NCI-H2227 (cell line): ENCODE measurements around the gene KCNC4.

Source experiments
- DNase-seq: peaks from one replicate; lab custom pipeline; 2025; ENCODE audit not compliant: unreplicated experiment; lab: John Stamatoyannopoulos, UW

Gene KCNC4

DNA sequence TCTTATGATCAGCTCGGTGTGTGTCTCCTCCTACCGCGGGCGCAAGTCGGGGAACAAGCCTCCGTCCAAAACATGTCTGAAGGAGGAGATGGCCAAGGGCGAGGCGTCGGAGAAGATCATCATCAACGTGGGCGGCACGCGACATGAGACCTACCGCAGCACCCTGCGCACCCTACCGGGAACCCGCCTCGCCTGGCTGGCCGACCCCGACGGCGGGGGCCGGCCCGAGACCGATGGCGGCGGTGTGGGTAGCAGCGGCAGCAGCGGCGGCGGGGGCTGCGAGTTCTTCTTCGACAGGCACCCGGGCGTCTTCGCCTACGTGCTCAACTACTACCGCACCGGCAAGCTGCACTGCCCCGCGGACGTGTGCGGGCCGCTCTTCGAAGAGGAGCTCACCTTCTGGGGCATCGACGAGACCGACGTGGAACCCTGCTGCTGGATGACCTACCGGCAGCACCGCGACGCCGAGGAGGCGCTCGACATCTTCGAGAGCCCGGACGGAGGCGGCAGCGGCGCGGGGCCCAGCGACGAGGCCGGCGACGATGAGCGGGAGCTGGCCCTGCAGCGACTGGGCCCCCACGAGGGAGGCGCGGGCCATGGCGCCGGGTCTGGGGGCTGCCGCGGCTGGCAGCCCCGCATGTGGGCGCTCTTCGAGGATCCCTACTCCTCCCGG lies 1.5 kb downstream of the KCNC4 start:
- DNase-seq: peak; percentile 55

DNA sequence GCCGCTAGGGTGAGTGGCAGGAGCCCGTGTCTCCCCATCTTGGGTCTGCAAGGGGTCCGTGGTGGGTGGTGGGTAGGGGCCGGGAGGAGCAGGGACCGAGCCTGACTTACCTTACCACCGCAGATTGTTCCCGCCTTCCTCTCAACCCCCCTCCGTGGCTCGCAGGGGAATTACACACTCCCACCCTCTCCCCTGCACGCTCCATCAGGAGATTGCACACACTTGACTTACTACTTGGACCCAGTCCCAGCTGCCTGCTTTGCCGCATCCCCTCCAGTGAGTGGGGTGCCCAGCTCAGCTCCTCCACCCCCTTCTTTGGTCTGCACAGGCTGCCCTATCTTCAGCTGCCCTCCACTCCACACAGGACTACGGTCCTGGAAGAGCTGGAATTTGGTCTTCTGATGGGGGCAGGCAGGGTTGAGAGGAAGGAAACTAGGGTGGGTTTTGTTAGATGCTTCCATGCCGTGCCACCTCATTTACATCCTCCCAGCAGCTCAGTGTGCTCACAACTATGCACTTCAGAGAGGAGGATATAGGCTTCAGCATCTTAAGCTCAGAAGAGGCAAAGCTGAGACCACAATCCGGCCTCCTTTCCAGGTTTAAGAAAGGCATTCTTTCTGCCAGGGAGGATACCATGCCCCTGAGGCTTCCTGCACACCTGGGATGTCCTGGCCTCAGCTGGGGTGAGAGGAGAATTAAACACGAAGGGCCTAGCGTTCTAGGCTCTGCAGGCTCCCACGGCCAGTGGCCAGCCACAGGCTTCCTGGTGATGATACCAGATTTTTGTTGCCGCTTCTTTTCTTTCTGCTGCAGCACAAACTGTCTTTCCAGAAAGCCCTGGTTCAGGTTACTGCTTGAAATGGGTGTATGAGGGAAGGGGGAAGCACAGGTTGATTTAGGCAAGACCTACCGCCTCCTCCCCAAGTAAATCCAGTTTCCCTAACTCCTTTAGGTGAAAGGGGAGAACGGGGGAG lies 2.3 kb downstream of the KCNC4 start:
- peak; percentile 51 for DNase-seq

DNA sequence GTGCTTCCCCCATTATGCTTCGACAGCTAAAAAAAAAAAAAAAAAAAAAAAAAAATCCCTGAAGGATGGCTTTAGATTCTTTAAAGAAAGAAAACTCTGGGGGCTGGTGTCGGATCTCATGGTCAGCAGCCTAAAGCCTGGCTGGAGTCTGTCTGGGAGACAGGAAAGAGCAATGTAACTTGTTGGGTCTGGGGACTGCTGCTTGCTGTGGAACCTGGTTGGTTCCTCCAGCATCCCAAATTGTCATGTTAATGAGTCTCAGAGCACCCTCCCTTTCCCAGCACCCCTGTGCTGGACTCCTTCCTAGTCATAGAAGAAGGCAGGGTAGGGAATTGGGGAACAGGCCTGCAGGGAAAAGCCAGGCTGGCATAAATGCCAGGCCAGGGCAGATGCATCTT lies 3.0 kb downstream of the KCNC4 start:
- no peak for DNase-seq

DNA sequence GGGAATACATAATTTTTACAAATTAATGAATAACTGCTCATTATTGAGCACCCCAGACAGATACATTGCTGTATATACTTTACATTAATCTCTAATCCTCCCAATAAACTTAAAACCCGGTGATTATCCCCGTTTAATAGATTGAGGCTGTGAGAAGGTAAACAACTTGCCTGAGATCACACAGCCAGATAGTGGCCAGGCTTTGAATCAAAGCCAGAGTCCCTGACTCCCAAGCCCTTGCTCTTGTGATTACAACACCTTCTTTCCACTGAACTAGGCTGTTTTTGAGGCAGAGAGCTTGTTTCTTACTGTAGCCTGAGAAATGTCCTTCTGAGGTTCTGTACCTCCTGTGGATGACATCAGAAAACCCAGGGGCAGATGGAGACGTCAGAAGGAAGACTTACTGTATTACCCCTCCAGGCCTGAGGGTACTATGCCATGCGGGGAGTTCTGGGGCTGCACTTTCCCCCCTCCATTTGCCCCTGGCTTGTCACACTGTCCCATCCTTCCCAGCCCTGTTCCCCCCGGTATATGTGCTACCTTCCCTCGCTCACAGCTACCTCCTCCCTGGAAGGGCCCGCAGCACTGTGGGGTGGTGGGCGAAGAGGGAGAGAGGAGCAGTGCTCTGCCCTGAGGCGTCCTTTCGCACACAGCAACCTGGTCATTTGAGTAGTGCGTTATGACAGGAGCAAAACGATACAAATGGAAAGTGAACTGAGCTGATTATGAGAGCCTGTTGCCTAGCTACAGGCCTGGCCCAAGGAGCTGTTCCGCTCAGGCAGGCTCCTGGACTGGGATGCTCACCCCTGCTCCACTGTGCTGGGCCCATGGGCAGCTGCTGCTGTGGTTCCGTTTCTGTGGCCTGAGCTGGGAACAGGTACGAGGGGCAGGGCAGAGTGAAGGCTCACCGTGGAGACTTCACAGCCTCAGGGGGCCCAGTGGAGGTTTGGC lies 4.6 kb downstream of the KCNC4 start:
- DNase-seq: no peak

DNA sequence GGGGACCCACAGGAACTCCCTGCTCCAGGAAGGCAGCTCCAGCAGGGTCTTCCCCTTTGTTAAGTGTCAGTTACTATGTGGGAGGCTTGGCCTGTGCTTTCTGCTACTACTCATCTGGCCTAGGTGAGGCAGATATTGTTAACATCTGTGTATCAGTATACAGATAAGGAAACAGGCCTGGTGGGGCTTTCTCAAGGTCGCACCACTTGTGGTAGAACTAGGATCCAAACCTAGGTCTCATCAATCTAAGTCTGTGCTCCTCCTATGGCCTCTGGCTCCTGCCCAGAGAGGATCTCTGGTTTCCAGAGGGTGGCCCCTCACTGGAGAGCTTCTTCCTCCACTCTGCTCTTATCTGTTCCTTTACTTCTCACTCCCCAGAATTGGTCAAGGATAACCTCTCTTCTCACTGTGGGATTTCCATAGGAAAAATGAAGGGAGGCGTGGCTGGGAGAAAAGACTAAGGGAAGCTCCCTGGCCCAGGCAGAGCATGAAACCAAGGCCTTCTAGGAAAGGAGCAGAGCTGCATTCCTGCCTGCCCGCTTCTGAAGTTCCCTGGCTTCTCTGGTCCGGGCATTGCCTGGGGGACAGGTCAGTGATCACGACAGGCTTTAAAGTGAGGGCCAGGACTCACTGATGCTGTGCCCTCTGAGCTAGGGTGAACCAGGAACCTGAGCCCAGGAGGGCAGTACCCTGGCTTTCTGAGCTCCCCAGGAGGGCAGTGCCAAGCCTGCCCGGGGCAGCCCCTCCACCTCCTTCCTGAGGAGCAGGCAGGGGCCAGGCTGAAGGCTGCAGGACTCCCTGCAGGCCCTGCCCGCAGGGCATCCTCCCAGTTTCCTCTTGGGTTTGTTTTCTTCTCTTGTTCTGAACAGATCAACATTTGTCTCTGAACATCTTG lies 5.8 kb downstream of the KCNC4 start:
- no peak for DNase-seq

DNA sequence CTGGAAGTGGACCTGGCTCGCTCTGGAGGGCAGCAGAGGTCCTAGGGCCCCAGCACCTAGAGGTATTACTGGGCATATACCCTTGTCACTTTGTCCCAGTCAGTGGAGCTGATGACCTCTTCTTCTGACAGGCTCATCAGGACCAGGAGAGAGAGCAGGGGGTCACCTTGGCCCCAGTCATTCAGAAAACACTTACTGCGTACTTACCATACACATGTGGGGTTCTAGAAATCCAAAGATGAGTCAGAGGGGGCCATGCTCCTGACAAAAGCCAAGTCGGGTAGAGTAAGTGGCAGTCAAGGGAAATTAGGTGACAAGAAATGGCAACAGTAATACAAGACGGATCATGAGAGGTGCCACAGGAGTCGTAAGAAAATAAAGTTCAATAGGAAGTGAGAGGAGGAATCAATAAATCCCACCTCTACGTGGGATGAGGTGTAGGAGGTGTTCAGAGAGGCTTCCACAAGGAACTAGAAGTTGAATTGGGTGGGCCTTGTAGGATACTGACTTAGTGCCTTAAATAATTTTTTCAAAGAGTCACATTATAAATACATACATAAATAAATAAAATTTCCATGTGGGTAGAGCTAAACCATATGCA lies 6.8 kb downstream of the KCNC4 start:
- DNase-seq: no peak

DNA sequence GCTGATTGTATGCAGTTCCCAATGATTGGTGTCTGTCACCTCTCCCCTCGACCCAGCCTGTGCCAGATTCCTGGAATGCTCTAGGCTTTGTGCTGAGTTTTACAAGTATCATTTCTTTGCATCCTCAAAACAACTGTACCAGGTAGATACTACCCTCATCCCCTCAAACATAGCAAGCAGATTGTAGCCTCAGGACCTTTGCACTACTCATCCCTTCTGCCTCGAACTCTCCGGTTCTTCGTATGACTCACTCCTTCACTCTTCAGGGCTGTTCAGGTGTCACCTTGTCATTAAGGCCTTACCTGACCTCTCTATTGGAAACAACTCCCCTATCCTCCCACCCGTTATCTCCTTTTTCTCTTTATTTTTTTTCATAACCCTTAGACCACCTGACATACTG lies 8.0 kb downstream of the KCNC4 start:
- no peak for DNase-seq

DNA sequence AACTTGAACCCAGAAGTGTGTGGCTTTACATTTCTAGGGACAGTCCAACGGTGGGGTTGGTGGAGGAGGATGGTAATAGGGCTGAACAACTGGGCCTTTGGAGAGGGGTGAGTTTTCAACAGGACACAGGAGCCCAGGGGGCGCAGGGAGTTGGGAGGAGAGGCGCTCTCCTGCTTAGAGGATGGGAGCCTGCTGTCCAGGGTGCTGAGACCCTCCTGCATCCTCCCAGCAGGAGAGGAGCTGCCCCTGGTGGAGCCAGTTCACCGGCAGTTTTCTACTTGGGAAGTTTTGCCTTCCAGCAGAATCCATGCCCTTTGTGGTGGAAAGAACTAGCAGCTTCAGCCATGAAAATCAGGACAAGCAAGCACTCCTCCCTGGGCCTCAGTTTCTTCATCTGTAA lies 8.6 kb downstream of the KCNC4 start:
- no peak for DNase-seq

DNA sequence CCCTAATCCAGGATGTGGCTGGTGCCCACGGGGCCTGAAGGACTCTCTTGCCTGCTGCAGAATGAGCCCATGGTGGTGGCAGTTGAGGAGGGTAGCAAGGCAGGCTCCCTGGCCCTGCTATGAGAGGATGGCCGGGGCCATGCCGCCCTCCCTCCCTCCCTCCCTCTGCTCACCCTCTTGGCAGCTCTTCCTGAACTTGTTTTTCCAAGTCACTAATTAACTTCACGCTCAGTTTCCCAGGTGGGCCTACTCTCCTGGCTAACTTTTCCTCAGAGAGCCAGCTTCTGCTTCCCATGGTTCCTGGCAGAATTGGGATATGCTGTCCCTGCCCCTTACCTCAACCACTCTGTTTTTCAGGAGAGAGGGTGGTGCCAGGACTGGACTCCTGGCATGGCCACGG lies 10.2 kb downstream of the KCNC4 start:
- DNase-seq: no peak

DNA sequence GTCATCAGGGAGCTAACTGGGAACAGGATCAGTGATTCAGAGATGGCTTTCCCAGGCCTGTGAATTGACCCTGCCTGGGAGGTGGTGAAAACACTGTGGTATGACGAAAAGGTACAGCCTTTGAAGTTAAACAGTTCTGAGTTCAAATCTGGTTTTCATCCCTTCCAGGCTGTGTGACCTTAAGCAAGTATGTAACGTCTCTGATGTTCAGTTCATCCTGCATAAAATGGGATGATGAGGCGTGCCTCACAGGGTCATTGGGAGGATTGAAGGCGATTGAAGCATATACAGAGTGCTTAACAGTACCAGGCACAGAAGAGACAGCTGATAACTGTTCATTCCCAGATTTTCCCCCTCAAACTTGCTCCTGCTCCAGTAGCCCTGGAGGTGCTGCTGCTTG lies 11.0 kb downstream of the KCNC4 start:
- DNase-seq: no peak

DNA sequence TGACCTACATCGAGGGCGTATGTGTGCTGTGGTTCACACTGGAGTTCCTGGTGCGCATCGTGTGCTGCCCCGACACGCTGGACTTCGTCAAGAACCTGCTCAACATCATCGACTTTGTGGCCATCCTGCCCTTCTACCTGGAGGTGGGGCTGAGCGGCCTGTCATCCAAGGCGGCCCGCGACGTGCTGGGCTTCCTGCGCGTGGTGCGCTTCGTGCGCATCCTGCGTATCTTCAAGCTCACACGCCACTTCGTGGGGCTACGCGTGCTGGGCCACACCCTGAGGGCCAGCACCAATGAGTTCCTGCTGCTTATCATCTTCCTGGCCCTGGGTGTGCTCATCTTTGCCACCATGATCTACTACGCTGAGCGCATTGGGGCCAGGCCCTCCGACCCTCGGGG lies 13.0 kb downstream of the KCNC4 start:
- DNase-seq: no peak

DNA sequence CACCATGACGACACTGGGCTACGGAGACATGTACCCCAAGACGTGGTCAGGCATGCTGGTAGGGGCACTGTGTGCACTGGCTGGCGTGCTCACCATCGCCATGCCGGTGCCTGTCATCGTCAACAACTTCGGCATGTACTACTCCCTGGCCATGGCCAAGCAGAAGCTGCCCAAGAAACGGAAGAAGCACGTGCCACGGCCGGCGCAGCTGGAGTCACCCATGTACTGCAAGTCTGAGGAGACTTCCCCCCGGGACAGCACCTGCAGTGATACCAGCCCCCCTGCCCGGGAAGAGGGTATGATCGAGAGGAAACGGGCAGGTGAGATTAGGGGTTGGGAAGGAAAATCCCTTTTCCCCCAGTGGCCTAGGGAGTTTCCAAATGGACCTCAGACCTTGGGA lies 13.5 kb downstream of the KCNC4 start:
- DNase-seq: no peak

DNA sequence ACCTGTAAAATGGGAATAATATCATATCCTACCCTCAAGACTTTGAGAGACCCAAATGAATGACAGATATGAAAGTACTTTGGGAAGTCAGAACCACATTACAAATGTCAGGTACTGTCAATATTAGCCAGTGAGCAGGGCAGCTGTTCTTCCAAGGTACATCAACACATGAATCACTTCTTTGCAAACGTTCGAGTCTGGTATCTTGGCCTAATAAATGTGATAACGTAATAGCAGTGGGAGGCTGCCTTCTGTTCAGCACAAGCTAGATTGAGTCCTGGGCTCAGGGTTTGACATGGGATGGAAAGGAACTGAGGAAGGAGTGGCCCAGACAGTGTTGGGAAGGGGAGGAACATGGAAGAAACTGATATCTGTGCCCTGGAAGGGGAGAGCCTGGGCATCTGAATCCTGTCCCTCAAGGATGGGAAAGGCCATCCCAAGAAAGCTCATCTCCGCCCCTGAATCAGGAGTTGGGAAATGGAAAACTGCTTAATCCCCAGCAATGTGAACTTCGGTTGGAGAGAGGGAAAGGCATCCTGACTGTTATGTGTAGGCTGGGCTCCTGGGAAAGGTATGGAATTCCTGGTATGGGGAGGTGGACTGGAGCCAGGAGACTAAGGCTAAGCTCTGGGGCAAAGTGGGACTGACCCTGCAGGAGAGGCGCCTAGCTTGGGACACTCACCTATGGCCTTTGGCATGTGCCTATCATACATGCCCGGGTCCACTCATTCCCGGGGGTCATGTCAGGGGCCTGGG lies 14.3 kb downstream of the KCNC4 start:
- DNase-seq: no peak

DNA sequence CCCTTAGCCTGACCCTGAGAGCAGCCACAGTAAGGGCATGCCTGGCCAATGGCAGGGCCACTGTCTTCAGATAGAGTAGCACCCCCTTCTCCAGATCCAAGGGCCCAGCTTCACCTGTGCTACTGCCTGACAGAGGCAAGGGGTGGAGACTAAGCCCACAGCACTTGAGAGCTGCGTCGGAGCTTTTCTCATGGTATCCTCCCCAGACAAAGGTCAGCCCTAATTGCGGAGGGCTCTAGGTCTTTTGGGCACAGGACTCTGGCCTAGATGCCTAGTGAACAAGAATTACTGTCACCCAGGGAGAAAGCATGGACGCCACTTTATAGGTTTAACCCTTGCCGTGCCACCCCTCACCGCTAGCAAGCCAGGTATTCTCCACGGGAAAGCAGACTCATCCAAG lies 15.1 kb downstream of the KCNC4 start:
- no peak for DNase-seq

DNA sequence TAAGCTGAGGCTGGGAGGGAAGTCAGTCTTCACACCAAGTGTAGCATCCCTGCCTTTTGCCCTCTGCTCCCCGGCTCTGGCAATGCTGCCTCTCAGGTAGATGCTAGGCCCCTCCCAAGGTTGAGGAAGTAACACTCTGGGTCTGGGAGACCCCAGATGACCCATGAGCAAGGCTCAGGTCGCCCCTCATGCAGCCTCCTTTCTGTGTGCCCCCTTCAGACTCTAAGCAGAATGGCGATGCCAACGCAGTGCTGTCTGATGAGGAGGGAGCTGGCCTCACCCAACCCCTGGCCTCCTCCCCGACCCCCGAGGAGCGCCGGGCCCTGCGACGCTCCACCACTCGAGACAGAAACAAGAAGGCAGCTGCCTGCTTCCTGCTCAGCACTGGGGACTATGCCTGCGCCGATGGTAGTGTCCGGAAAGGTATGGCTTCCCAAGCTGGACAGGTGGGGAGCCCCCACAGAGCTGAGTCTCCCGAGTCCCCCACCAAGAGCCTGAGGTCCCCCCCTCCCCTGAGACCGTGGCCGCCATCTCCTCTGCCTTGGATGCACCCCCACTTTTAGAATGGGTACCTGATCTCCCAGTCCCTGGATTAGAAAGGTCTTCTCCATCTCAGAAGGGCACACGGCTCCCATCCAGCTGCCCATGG lies 15.8 kb downstream of the KCNC4 start:
- DNase-seq: no peak

DNA sequence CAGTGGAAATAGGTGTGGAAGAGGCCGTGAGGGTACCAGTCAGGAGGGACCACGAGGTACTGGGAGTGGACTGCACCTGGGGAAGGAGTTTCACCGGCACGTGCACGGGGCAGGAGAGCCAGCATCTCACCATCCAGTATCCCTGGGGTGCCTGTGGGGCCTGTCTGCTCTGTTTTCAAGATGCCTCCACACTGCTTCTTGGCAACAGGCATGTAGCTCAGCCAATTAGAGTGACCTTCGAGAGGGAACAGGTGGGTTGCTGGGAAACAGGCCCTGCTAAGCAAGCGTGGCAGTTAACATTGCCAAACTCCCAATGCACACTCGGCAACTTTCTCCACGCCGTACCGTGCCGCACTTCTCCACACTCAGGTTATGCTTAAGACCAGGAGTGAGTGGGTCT lies 17.7 kb downstream of the KCNC4 start:
- DNase-seq: no peak

DNA sequence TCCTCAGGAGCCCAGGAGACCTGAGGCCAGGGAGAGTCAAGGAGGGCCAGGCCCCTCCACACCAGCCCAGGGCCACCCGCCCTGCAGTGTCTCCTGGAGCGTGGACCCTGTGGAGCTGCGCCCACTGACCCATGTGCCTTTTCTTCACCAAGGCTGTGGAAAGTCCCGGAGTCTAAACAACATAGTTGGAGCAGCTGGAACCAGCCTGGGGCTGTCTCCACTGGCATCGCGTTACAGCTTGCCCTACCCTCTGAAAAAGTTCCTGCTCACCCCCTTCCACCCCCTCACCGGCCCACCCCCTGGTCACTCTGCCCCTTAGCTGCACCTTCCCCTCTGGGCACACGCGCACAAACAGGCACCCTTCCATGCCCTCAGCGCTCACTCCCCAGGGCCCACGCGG lies 18.3 kb downstream of the KCNC4 start:
- DNase-seq: no peak

DNA sequence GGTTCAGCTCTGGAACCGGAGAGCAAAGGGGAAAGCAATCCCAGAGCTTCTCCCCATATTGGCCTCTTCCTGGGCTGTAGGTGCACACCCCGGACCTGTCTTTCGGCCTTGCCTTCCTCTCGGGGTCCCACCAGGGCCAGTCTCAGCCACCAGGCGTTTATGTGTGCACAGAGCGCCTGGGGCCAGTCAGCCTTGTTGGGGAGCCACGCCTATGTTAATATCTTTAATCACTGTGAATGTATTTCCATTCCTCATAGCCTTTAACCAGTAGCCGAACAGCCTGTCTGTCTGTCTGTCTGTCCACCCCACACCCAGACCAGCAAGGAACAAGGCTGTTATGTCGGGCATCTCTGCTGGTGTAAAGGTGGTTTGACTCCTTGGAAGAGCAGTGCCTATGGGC lies 18.8 kb downstream of the KCNC4 start:
- DNase-seq: no peak
